GM10266 (cell line): ENCODE data around the gene OR6M1.

ENCODE experiments used
- DNase-seq: peaks from one replicate; pipeline ENCODE4 v3.0.0; 2012; ENCODE audit errors: extremely low spot score
- TF ChIP-seq, protein P1 (sequence below): IDR thresholded peaks from 2 replicates; pipeline ENCODE4 v1.5.1; 2012; ENCODE audit warnings: mild to moderate bottlenecking, low read depth; ENCODE audit not compliant: control insufficient read depth, insufficient read depth; ENCODE audit errors: missing control alignments

The OR6M1 gene

DNA sequence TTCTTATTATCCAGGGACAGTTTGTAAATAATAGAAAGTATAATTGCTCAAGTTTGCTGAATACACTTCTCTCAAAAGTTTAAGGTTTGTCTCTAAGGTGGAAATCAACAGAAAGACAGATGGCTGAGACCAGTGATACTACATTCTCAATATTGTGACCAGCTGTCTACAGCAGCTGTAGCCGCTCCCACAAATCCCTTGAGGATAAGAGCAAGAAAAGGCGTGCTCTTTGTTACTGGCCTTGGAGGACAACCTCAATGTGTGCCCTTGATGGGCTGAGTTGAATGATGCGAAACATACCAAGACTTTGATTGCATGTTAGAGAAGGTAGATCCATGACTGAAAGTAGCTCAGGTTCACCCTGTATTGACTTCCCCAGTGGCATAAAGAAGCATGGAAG is 6.1 kb downstream of the OR6M1 start:
- TF ChIP-seq, protein P1, sequence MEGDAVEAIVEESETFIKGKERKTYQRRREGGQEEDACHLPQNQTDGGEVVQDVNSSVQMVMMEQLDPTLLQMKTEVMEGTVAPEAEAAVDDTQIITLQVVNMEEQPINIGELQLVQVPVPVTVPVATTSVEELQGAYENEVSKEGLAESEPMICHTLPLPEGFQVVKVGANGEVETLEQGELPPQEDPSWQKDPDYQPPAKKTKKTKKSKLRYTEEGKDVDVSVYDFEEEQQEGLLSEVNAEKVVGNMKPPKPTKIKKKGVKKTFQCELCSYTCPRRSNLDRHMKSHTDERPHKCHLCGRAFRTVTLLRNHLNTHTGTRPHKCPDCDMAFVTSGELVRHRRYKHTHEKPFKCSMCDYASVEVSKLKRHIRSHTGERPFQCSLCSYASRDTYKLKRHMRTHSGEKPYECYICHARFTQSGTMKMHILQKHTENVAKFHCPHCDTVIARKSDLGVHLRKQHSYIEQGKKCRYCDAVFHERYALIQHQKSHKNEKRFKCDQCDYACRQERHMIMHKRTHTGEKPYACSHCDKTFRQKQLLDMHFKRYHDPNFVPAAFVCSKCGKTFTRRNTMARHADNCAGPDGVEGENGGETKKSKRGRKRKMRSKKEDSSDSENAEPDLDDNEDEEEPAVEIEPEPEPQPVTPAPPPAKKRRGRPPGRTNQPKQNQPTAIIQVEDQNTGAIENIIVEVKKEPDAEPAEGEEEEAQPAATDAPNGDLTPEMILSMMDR = no peak
- no peak for DNase-seq

DNA sequence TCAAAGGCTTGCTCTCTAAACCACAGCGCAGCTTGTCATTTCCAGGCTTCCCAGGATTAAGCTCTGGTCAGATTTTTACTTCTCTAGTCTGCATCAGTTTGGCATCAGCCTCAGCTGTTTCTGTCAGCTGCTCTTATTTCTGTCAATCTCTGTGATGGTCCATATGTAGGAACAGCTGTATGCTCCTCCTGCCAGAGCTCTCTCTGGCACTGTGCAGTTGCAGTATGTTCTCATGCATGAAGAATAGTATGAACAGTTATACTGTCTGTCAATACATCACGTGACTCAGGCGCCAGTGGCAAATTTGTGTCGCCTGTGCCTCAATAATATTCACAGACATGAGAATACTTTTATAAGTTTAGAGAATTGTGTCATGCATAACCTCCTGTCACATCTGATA is 6.7 kb downstream of the OR6M1 start:
- DNase-seq = no peak
- TF ChIP-seq, protein P1 = no peak

DNA sequence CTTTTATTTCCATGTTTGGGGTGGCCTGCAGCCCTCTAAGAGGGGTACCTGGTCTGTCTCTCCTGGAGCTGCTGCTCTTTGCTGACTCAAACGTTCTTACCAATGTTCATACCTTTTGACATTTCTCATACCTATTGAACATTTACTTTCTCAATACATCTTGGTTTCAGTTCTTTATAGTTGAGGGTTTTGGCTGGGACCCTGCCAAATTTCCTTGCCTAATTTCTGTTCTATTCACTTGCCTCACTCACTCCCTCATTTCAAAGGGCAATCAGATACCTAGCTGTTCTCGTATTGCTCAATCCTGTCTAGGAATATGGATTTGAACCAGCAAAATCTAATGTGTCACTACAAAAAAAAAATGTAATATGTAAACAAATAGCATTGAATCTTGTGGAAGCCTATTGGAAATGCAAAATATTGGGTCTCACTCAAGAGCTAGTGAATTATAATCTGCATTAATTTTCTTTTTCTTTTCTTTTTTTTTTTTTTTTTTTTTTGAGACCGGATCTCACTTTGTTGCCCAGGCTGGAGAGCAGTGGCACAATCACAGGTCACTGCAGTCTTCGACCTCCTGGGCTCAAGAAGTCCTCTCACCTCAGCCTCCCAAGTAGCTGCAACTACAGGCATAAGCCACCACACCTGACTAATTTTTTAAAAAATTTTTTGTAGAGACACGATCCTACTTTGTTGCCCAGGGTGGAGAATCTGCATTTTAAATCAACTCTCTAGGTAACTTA is 7.5 kb downstream of the OR6M1 start:
- no peak for DNase-seq
- TF ChIP-seq, protein P1 = no peak

DNA sequence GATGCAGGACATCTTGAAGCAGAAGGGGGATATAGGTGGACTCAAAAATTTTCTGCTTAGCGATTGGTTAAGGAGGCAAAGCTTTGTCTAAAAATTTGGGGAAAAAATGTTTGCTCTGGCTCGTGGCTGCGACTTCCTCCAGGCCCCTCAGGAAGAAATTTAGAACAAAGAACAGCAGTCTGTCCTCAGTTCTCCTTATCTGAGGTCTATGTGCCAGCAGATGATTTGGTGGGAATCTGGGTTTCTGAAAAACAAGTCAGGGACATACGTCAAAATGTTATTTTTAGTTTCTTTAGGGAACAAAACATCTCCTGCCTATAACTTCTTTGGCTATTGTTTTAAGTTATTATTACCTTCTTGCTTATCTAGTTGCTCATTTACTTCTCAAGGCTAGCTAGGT is 8.1 kb downstream of the OR6M1 start:
- no peak for DNase-seq
- TF ChIP-seq, protein P1 = no peak

DNA sequence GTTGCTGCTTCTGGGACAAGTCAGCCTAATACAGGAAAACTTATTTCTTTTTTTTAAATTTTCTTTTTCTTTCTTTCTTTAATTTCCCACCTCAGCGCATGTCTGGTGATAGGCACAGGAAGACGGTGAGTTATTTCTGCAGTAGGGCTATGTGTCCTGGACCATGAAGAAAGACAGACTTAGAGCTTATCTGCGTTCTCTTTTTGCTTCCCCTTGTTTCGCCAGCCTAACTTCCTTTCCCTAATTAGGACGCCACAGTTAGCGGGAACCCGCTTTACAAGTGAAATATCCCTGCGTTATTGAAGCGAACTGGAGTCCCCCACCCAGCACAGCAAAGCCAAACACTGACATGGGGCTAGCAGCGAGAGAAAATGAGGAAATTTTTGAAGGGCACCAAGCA is 8.6 kb downstream of the OR6M1 start:
- TF ChIP-seq, protein P1 = no peak
- DNase-seq = no peak

DNA sequence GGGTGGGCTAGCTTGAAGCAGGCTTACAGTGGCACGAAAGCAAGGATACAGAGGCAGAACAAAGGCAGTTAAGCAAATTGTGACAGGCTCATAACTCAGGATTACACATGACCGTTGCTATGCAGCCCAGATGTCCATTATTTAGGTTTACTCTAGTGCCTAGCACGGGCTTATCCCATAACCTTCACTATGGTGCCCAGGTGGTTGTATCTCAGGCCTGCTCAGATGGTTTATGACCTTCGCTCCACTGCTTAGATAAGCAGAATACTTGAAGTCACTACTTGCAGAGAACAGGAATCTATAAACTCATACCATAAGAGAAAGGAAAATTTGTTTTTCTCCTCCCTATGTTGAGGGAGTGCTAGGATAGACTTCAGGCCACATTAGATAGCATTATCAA is 9.0 kb downstream of the OR6M1 start:
- no peak for DNase-seq
- TF ChIP-seq, protein P1 = no peak

DNA sequence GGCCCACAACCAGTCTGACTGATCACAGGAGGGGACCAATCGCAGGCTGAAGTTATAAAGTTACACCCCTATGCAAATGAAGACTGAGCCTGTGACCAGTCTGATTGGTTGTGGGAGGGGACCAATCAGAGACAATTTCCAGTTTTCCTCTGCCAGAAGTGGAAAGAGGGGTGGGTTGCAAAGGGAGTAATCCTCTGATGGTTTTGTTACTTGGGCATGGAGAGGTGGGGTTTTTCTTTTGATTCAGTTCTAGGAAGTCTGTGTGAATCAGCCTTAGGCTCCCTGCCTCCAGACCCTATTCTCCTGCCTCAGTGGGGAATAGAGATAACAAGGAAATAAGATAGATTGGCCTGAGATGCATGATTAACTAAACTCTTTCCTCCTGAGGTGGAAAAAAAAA is 9.9 kb downstream of the OR6M1 start:
- TF ChIP-seq, protein P1 = no peak
- no peak for DNase-seq
